IPS DF 4.7 (cell line): Measurements from ENCODE around the gene TRAF3.
"Not testable (repeated sequence)": the region's sequence is repeated elsewhere in the genome, so short reads cannot be mapped to it uniquely, and the experiment has no call there.

Experiments
- DNase-seq: peaks from one replicate; pipeline ENCODE4 v3.0.0-alpha.2; 2013; ENCODE audit warnings: low spot score; ENCODE audit errors: extremely low read depth

Gene TRAF3

DNA sequence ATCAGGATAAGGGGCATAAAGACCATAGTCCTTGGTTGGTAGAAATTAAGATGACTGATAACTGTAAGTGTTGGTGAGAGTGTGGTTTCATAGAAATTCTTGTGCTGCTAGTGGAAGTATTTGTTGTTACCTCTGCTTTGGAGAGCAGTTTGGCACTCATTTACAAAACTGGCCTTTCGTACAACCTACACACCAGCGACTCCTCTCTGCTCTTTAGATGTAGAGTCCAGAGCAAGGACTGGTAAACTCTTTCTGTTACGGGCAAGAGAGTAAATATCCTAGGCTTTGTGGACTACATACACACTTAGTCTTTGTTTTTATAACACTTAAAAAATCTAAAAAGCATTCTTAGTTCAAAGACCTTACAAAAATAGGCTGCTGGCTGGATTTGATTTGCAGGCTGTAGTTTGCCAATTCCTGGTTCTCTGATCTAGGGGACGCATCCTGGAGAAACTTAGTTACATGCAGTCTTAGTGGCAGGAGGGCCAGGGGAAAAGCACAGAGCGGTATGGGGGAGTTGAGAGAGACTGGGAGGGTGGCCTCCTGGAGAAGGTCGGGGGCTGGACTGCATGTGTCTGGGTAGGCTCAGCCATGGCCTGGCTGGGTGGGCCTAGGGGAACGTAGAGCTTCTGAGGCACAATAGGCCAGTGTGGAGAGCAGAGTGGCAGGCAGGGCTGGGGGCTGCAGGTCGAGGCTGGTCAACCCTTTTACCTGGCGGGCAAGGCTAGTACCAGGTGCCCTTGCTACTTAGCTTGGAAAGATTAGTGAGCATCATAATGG is 89.9 kb downstream of the TRAF3 start:
- DNase-seq: no peak

- no peak for DNase-seq
Observed at GRCh38 chr14:102867826-102868580, 90.8 kb downstream of the TRAF3 start.

DNA sequence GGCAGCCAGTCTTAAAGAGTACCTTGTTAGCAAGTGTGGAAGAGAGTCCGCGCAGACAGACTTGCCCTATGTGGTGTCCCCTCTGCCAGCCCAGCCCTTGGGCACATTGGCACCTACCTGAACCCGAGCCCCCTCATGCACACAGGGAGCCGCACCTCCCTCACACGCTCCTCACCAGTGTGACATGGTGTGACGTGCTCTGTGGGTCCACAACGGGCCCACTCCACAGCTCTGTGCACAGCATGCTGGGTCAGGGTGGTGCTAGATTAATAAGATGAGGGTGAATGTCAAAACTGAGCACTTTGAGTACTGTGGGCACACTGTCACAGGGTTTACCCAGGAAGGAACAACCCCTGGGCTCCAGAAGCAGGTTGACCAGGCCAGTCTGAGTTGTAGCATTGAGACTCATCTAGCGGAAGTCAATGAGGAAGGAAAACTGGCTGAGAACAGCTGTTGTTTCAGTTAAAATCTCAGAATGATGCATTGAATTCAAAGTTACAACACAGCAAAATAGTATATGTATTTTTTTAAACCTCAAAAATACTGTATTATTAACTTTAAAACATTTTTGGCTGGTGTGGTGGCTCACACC is 91.8 kb downstream of the TRAF3 start:
- no peak for DNase-seq

- no peak for DNase-seq
Observed at GRCh38 chr14:102870246-102870645, 93.0 kb downstream of the TRAF3 start.

DNA sequence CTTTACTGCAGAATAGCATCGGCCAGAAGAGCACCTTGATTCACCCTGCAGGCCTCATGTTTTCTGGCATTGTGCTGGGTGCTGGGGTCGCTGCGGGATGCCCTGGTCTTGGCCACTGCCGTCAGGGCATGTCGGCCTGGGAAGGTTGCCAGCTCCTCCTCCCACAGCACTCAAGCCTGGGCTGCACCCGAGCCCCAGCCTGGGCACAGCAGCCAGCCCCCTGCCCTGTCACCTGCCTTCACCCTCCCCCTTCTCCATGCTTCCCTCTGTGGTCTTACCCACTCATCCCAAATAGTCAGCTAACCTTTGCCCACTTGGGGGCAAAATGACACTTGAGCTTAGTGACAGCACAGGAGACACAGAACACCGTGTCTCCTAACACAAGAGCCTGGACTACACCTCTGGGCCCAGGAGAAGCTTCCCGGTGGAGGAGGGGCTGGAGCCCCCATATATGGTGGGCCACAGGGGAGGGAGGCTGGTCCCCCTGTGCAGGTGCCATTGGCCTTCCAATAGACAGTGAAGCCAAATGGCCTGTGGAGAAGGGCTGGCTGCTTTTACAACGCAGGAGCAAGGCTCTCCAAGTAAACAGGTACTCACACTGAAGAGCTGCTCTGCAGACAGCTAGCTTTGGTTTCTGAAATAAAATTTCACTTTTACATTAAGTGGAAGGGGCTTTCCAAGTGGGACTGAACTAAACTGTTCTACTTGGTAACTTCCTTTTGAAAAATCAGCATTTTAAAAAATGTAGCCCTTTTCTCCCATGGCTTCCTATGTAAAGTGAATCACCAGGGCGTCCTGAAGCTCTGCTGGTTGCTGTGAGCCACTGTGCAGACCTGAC is 94.0 kb downstream of the TRAF3 start:
- DNase-seq: no peak

- DNase-seq: no peak
Observed at GRCh38 chr14:102872020-102872419, 94.8 kb downstream of the TRAF3 start.

DNA sequence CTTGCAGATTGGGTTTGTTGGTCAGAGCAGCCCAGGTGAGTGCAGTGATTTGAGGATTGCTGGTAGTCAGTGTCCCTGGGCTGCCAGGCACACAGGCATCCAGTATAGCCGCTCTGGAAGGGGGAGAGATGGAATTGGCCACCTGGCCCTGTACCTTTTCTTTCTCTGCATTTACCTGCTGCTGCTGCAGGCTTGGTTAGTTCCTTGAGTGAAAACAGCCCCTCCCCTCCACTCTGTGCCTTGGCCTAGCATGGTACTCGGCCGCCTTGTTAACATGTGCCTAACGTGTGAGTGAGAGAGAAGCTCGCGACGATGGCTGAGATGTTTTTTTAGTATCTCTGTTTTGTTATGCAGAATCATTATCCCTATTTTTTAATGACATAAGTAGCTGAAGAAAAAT is 95.9 kb downstream of the TRAF3 start:
- no peak for DNase-seq

DNA sequence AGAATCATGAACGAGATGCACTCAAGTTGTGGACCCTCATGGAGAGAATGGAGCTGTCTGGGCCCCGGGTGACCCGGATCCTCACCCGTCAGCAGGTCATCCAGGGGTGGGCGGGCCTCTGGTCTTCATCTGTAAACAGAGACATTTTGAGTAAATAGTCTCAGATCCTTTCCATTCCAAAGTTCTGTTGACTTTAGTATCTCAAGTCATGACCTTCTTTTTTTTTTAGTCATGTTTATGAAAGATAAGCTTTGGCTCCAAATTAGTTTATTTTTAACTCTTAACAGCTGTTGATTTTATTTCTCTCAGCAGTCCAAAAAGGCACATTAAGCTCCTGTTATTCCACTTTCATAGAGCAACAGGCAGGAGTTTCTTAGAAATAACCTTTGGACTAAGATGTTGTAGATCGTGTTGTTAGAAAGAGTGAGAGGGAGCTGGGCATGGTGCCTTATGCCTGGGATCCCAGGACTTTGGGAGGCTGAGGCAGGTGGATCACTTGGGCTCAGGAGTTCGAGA is 96.4 kb downstream of the TRAF3 start:
- no peak for DNase-seq

DNA sequence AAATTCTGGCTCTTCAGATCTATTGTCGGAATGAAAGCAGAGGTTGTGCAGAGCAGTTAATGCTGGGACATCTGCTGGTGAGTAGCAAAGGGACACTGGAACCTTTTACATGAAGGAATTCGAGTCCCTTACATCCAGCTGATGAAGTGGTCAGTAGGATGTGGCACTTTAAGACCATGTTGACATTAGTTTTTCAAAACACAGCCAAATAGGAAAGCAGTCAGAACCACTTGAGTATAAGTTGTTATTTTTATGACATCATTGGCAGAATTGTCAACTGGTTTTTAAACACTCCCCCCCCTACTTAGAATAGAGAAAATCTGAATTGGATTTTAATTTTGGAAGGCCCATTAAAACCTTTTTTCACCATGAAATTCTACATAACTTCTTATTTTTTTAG is 98.4 kb downstream of the TRAF3 start:
- DNase-seq: no peak

- DNase-seq: not testable (repeated sequence)
Observed at GRCh38 chr14:102877511-102877910, 100.3 kb downstream of the TRAF3 start.

- DNase-seq: no peak
Observed at GRCh38 chr14:102878174-102878969, 101.1 kb downstream of the TRAF3 start.

DNA sequence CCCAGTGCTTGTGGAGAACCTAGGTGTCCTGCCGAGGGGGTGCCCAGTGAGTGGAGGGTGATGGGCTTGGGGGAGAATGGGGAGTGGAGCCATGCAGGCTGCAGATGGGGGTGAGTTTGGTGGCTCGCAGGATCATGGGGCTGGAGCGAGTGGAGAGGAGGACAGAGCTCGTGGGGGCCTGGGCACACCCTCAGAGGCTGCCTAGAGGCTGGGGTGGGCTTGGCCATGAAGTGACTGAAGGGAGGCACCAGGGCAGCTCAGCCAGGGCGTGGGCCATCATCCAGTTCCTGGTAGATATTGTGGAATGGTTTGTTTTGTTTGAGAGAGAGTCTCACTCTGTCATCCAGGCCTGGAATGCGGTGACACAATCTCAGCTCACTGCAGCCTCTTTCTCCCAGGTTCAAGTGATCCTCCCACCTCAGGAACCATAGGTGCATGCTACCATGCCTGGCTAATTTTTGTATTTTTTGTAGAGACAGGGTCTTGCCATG is 101.8 kb downstream of the TRAF3 start:
- DNase-seq: no peak

GRCh38 chr14:102882226-102882906 is 105.1 kb downstream of the TRAF3 start:
- DNase-seq: no peak

GRCh38 chr14:102883089-102883541 is 105.9 kb downstream of the TRAF3 start:
- no peak for DNase-seq

- DNase-seq: no peak
Observed at GRCh38 chr14:102883554-102883953, 106.3 kb downstream of the TRAF3 start.

GRCh38 chr14:102885737-102886447 is 108.6 kb downstream of the TRAF3 start:
- DNase-seq: no peak

DNA sequence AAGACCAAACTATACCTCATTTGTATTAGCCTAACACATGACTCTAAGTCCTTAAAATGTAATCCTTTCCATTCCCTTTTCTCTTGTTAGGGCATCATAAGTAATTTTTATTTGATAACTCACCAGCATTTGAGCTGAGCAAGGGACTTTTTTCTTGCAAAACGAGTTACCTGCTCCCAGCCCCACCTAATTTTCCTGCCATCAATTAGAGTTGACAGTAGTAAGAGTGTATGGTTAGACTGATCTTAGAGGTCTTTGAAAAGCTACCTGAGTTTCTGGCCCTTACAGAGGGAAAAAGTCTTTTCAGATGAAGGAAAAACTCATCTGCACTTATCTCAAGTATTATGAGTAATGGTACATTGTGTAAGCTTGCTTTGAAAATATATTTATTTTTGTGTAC is 111.5 kb downstream of the TRAF3 start:
- DNase-seq: no peak

GRCh38 chr14:102889615-102890014 is 112.4 kb downstream of the TRAF3 start:
- no peak for DNase-seq

- no peak for DNase-seq
Observed at GRCh38 chr14:102891111-102891510, 113.9 kb downstream of the TRAF3 start.
